ENCODE data around the gene TRAPPC5.

DNA sequence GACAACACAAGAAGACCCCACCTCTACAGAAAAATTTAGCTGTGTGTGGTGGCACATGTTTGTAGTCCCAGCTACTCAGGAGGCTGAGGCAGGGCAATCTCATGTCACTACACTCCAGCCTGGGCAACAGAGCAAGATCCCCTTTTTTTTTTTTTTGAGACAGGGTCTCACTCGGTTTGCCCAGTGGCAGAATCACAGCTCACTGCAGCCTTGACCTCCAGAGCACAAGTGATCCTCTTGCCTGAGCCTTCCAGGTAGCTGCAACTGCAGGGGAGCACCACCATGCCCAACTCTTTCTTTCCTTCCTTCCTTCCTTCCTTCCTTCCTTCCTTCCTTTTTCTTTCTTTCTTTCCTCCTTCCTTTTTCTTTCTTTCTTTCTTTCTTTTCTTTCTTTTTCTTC is 55.5 kb downstream of the TRAPPC5 start:
- TF ChIP-seq POLR2A (IDR thresholded peaks at IDR 0.05) = no peak
- TF ChIP-seq, protein P1, sequence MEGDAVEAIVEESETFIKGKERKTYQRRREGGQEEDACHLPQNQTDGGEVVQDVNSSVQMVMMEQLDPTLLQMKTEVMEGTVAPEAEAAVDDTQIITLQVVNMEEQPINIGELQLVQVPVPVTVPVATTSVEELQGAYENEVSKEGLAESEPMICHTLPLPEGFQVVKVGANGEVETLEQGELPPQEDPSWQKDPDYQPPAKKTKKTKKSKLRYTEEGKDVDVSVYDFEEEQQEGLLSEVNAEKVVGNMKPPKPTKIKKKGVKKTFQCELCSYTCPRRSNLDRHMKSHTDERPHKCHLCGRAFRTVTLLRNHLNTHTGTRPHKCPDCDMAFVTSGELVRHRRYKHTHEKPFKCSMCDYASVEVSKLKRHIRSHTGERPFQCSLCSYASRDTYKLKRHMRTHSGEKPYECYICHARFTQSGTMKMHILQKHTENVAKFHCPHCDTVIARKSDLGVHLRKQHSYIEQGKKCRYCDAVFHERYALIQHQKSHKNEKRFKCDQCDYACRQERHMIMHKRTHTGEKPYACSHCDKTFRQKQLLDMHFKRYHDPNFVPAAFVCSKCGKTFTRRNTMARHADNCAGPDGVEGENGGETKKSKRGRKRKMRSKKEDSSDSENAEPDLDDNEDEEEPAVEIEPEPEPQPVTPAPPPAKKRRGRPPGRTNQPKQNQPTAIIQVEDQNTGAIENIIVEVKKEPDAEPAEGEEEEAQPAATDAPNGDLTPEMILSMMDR (IDR thresholded peaks at IDR 0.05) = no peak
